ENCODE results near the gene CCDC17.

Gene CCDC17

DNA sequence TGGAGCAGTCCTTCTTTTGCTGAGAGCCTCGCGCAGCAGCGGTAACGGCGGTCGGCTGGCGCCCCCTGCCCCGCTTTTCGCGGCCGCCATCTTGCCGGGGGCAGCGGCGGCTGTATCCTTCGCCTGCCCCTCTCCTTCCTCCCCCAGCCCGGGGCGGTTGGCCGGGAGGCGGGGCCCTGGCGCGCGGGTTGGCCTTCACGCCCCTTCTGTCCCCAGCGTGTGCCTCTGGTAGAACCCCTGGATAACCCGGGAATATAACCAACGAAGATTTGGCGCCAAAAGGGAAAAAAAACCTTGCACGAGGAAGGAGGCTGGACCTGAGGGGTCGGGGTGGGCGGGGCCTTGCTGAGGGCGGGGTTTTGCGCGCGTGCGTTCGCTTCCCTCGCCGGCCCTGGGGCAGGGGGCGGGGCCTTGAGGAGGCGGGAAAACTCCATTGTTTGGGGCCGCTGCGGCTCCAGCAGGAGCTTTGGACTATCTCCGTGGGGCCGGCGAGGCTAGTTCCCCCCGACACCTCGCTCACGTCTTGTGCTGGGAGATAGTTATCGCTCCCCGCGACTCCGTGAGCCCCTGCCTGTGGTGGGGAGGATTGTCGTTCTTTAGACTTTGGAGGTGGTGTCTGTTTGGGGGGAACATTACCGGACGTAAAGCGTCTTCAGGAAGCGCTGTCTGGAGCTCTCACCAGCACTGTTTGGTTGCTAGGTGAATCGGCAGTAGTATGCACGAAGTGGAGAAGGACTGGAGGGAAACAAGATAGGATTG, 39.3 kb downstream of the CCDC17 start:
- DNase-seq (peak; percentile 81 to 85 (median 82)), ATAC-seq (replicated peaks) (peak; percentile 63)
- Mint-ChIP-seq H3K4me3 (peak overlapping the region; percentile 100), H3K27me3 (no peaks in the 10 kb centered on the region), H3K4me1 (ENCODE audit: low read depth in 2 of 2) (peaks cover 27 to 36% of the 10 kb centered on the region in 2 donors), H3K9me3 (no peaks in the 10 kb centered on the region), H3K27ac (peak overlapping the region; percentile 98), H3K36me3 (ENCODE audit: insufficient read depth) (peaks cover 48% of the 10 kb centered on the region)

DNA sequence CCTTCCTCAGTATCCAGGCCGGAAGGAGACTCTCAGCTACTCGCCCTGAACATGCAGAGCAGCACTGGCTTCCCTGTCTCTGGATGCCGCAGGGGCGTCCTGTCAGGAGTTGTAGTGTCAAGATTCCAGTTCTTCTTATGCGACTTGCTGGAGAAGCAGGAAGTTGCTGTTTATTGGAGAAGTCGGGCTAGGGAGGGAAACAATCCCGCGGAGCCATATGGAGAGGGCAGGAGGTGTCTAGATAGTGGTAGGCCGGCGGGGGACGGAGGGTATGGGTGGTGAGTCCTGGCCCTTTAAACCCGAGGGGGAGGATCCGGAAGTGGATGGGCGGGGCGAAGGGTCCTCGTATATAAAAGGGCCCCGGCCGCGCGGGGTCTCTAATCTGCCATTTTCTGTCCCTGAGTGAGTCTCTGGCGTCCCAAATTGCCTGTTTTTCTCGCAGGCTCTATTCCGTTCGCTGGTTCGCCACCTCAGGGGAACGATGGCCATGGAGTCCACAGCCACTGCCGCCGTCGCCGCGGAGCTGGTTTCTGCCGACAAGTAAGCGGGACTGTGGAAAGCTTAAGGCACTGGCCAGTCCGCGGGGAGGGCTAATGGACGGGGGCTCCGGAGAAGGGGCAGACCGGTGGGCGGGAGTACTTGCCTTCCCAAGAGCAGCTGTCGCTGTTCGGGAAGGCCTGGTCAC, 40.0 kb downstream of the CCDC17 start, which contains the start of gene NASP:
NASP (plus strand) TSS at position 376 of the 685 bp plus-strand sequence; CDS start at position 482, 106 bp downstream.
- Mint-ChIP-seq H3K4me1 (ENCODE audit: low read depth in 2 of 2) (peaks cover 27 to 36% of the 10 kb centered on the region in 2 donors), H3K4me3 (peak within 1 kb of the TSS; percentile 100), H3K36me3 (ENCODE audit: insufficient read depth) (peaks cover 43% of the 10 kb centered on the region), H3K9me3 (no peaks in the 10 kb centered on the region), H3K27me3 (no peaks in the 10 kb centered on the region), H3K27ac (peak within 1 kb of the TSS; percentile 98)
- ATAC-seq (replicated peaks), result peak; percentile 61
- peak; percentile 95 to 97 (median 96) for DNase-seq

DNA sequence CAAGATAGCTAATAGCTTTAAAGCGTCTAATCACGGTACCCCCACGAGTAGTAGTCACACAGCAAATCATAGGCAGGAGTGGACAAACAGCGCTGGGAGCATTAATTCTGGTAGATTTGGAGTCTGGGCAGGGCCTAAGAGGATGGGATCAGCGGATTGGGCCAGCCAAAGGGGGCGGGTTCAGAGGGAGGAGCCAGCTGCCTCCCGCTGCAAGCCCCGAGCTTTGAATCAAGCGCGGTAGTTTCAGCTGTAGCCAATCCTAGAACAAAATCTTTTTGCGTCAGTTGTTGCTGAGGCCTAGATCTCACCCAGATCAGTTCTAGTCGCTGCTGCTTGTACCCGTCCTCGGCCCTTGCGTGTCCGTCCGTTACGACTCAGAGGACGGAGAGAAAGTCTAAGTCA, 40.6 kb downstream of the CCDC17 start:
- Mint-ChIP-seq H3K4me3 (peak overlapping the region; percentile 100), H3K4me1 (ENCODE audit: low read depth in 2 of 2) (peaks cover 27 to 36% of the 10 kb centered on the region in 2 donors), H3K36me3 (ENCODE audit: insufficient read depth) (peaks cover 40% of the 10 kb centered on the region), H3K9me3 (no peaks in the 10 kb centered on the region), H3K27me3 (no peaks in the 10 kb centered on the region), H3K27ac (peak overlapping the region; percentile 98)
- DNase-seq (peak; percentile 90 to 92 (median 92)), ATAC-seq (replicated peaks) (peak; percentile 70)

DNA sequence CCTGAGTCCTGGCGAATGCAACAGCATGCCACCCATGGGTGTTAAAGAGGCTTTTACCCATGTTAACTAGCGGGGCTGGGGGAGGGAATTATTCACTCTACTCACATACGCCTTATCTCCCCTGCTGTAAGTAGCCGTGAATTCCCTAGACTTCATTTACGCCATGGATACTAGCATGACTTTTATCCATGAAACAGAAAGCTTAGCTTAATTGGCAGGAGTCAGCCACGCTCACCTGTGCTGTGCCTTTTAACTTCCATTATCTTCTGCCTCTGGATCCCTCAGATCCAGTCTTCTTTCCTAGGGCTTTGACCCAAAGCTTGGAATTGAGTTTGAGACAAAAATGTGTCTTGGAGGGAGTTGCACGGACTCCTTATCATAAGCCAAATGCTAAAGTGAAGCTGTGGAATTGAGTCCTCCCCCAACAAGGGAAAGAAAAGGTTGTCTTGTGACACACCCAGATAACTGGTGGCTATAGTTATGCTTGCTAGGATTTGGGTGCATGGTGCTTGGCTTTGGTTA, 49.7 kb downstream of the CCDC17 start:
- DNase-seq, result no peak
- H3K27me3 Mint-ChIP-seq, result no peaks in the 10 kb centered on the region

DNA sequence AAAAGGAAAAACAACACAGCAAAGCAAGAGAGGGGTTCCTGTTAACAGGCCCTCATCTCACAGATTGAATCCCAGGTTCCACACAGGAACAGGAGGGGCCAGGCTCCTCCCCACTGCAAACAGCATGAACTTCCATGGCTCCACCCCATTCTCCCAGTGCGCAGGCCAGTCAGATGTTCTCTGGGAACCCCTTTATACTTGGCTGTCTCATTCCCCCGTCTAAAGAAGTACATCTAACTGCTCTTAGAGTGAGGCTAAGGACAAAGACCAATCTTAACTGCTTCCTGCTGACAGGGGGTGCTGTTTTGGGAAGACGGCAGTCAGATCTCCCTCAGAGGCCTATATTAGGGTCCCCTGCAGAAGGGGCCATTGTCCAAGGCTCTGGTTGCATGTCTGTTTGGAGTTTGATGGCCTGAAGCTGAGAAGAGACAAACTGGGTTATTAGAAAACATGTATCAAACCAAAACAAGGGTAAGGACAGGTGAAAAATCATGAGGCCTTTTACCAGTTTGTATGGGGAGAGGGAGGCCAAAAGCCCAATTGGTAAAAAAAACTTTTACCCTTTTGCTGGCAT, 50.5 kb downstream of the CCDC17 start:
- no peak overlapping the region for H3K4me3 Mint-ChIP-seq
- H3K36me3 Mint-ChIP-seq (ENCODE audit: insufficient read depth), result peaks cover 5% of the 10 kb centered on the region
- H3K9me3 Mint-ChIP-seq, result no peaks in the 10 kb centered on the region
- H3K27ac Mint-ChIP-seq, result peak overlapping the region in 1 of 2 donors; percentile 71
- no peak for DNase-seq
- H3K4me1 Mint-ChIP-seq (ENCODE audit: low read depth in 2 of 2), result no peaks in the 10 kb centered on the region
- no peak for ATAC-seq (replicated peaks)
- H3K27me3 Mint-ChIP-seq, result no peaks in the 10 kb centered on the region

More for the DNA sequence above, 49.7 kb downstream of the CCDC17 start:
- Mint-ChIP-seq H3K36me3 (ENCODE audit: insufficient read depth) (peaks cover 5% of the 10 kb centered on the region), H3K4me3 (no peak overlapping the region), H3K27ac (no peak overlapping the region), H3K4me1 (ENCODE audit: low read depth in 2 of 2) (no peaks in the 10 kb centered on the region), H3K9me3 (no peaks in the 10 kb centered on the region)
- ATAC-seq (replicated peaks), result no peak

DNA sequence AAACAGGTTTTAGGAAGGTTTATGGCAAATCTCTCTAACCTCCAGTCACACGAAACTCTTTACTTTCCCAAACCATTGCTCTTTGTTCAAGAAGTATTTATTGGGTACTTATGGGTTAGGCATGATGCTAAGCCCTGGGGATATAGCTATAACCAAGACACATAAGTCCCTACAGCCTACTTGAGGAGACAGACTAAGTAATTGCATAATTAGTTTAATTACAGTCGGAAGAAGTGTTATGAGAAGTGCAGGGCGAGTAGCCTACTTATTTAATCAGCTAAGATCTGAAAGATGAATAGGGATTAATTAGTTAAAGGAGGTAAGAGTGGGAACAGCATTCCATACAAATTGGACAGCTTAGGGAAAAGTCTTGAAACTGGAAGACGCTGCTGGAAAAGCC, 53.2 kb downstream of the CCDC17 start:
- H3K36me3 Mint-ChIP-seq (ENCODE audit: insufficient read depth), result peaks cover 10% of the 10 kb centered on the region
- peak overlapping the region in 1 of 2 donors; percentile 64 for H3K27ac Mint-ChIP-seq

More for the DNA sequence above, 53.2 kb downstream of the CCDC17 start:
- no peaks in the 10 kb centered on the region for H3K27me3 Mint-ChIP-seq
- no peak for ATAC-seq (replicated peaks)
- H3K4me1 Mint-ChIP-seq (ENCODE audit: low read depth in 2 of 2), result no peaks in the 10 kb centered on the region
- H3K4me3 Mint-ChIP-seq, result no peak overlapping the region
- no peak for DNase-seq
- no peaks in the 10 kb centered on the region for H3K9me3 Mint-ChIP-seq

Measured in effector memory CD8-positive, alpha-beta T cell (primary cell).